H1 (cell line): ENCODE results near the gene HAVCR2. TPM values are rescaled to one million over a fixed set of nuclear protein-coding genes. Genes with fewer than 3 reads are reported as not detected.
A peak's percentile ranks its signal among the peaks of the same experiment; 100 is the strongest.

Source experiments
- CTCF ChIA-PET: fragments of 300-600 bp; sonication (Branson Sonifier 250); formaldehyde crosslinking; loops from one replicate; lab custom pipeline; 2021; ENCODE audit not compliant: partially characterized antibody; lab: Charles Lee
- POLR2A ChIA-PET: fragments of 300-600 bp; sonication (Branson Sonifier 250); formaldehyde crosslinking; loops from one replicate; lab custom pipeline; 2021; ENCODE audit warnings: inconsistent platforms; ENCODE audit not compliant: partially characterized antibody; lab: Charles Lee
- DNase-seq, 2 experiments: peaks; one replicate each; pipeline versions ENCODE4 v3.0.0 to v3.0.0-alpha.2; 2010 to 2022; ENCODE audit warnings: low spot score in 2 of 2, low read depth in 1 of 2, mixed read lengths in 1 of 2
- FAIRE-seq: peaks from 2 replicates; lab custom pipeline; 2011; peaks lifted over from hg19 to GRCh38; lab: Jason Lieb, UNC
- H2AFZ ChIP-seq: 2 replicates; pipeline ENCODE4 v1.8.1; 2012; ENCODE audit warnings: low read length, inconsistent platforms
- H2AK5ac ChIP-seq: 2 replicates; pipeline ENCODE4 v1.6.1; 2013; ENCODE audit warnings: low read depth, low read length
- H2BK120ac ChIP-seq: replicated peaks from 2 replicates; pipeline ENCODE3; 2013; ENCODE audit warnings: low read depth, low read length, inconsistent platforms
- H2BK12ac ChIP-seq: 2 replicates; pipeline ENCODE4 v1.6.1; 2013; ENCODE audit warnings: low read depth, low read length
- H2BK15ac ChIP-seq: 2 replicates; pipeline ENCODE4 v1.6.1; 2013; ENCODE audit warnings: low read length
- H2BK20ac ChIP-seq: 2 replicates; pipeline ENCODE4 v1.6.1; 2013; ENCODE audit warnings: low read length
- H2BK5ac ChIP-seq: 2 replicates; pipeline ENCODE4 v1.6.1; 2013; ENCODE audit warnings: low read depth, low read length
- H3K14ac ChIP-seq: 2 replicates; pipeline ENCODE4 v1.6.1; 2013; ENCODE audit warnings: inconsistent platforms; ENCODE audit not compliant: insufficient read length
- H3K18ac ChIP-seq: 2 replicates; pipeline ENCODE4 v1.6.1; 2013; ENCODE audit warnings: low read length; ENCODE audit errors: extremely low read depth
- H3K23ac ChIP-seq: 2 replicates; pipeline ENCODE4 v1.6.1; 2013; ENCODE audit warnings: inconsistent platforms; ENCODE audit not compliant: insufficient read length
- H3K23me2 ChIP-seq: 2 replicates; pipeline ENCODE4 v1.6.1; 2013; ENCODE audit warnings: low read depth, low read length
- H3K27ac ChIP-seq: 2 replicates; pipeline ENCODE4 v1.6.1; 2011; ENCODE audit warnings: low read depth, low read length, inconsistent platforms
- H3K27me3 ChIP-seq, 4 experiments: replicated peaks in 1 of 4; 1 replicate in 1 of 4; 2 replicates in 3 of 4; pipeline versions ENCODE4 v1.6.1 to v1.8.1; 2011 to 2013; ENCODE audit warnings: low read length in 3 of 4, mild to moderate bottlenecking in 3 of 4, inconsistent platforms in 2 of 4, mixed read lengths in 2 of 4, moderate library complexity in 1 of 4; ENCODE audit not compliant: control insufficient read depth in 3 of 4, insufficient read depth in 3 of 4; ENCODE audit errors: extremely low read depth in 1 of 4
- H3K36me3 ChIP-seq, 4 experiments: 2 replicates each; pipeline versions ENCODE4 v1.6.1 to v1.8.1; 2011 to 2013; ENCODE audit warnings: mild to moderate bottlenecking in 4 of 4, low read length in 3 of 4, moderate library complexity in 2 of 4, control low read depth in 1 of 4, inconsistent platforms in 1 of 4; ENCODE audit not compliant: insufficient read depth in 4 of 4, control insufficient read depth in 2 of 4
- H3K4ac ChIP-seq: replicated peaks from 2 replicates; pipeline ENCODE3; 2013; ENCODE audit warnings: low read length, low read depth, mixed read lengths, inconsistent platforms; ENCODE audit not compliant: insufficient read length
- H3K4me1 ChIP-seq, 4 experiments: replicated peaks in 1 of 4; 1 replicate in 1 of 4; 2 replicates in 3 of 4; pipeline versions ENCODE4 v1.6.1 to v1.8.1; 2011 to 2013; ENCODE audit warnings: low read length in 3 of 4, inconsistent platforms in 2 of 4, mixed read lengths in 1 of 4; ENCODE audit not compliant: insufficient read depth in 4 of 4, control insufficient read depth in 3 of 4
- H3K4me2 ChIP-seq, 2 experiments: 2 replicates each; pipeline versions ENCODE4 v1.6.1 to v1.8.1; 2011 to 2013; ENCODE audit warnings: low read depth in 2 of 2, low read length in 2 of 2, control low read depth in 1 of 2, inconsistent platforms in 1 of 2, mild to moderate bottlenecking in 1 of 2; ENCODE audit not compliant: insufficient read depth in 1 of 2
- H3K4me3 ChIP-seq, 4 experiments: fragments of 200-600, 300-600 bp in 1 of 4; sonication (generic), shearing (Covaris generic), sonication (Bioruptor Twin) in 1 of 4; 2 replicates each; pipeline versions ENCODE4 v1.5.1 to v1.8.1; 2011 to 2016; ENCODE audit warnings: low read length in 4 of 4, low read depth in 3 of 4, control low read depth in 2 of 4, inconsistent platforms in 2 of 4, mild to moderate bottlenecking in 2 of 4, mixed read lengths in 1 of 4, moderate library complexity in 1 of 4; ENCODE audit not compliant: insufficient read depth in 2 of 4; ENCODE audit errors: extremely low read depth in 1 of 4
- H3K56ac ChIP-seq: replicated peaks from 2 replicates; pipeline ENCODE3; 2013; ENCODE audit warnings: low read depth, mild to moderate bottlenecking, mixed read lengths, low read length, inconsistent platforms; ENCODE audit not compliant: insufficient read length
- H3K79me1 ChIP-seq: 2 replicates; pipeline ENCODE4 v1.6.1; 2013; ENCODE audit warnings: low read depth, low read length, control low read depth
- H3K79me2 ChIP-seq, 2 experiments: 2 replicates each; pipeline versions ENCODE4 v1.6.1 to v1.8.1; 2012 to 2013; ENCODE audit warnings: low read length in 2 of 2, mild to moderate bottlenecking in 2 of 2, inconsistent platforms in 1 of 2; ENCODE audit not compliant: insufficient read depth in 2 of 2, control insufficient read depth in 1 of 2
- H3K9ac ChIP-seq, 4 experiments: replicated peaks in 1 of 4; 1 replicate in 1 of 4; 2 replicates in 3 of 4; pipeline versions ENCODE4 v1.6.1 to v1.8.1; 2011 to 2013; ENCODE audit warnings: low read depth in 3 of 4, low read length in 3 of 4, control low read depth in 2 of 4, mild to moderate bottlenecking in 2 of 4, moderate library complexity in 2 of 4, inconsistent platforms in 1 of 4; ENCODE audit errors: extremely low read depth in 1 of 4
- H3K9me3 ChIP-seq, 2 experiments: 2 replicates each; pipeline versions ENCODE4 v1.6.1 to v1.8.1; 2012 to 2013; ENCODE audit warnings: mild to moderate bottlenecking in 2 of 2, moderate library complexity in 2 of 2, control low read depth in 1 of 2, inconsistent platforms in 1 of 2, low read depth in 1 of 2, low read length in 1 of 2, mixed read lengths in 1 of 2; ENCODE audit not compliant: insufficient read depth in 2 of 2
- H4K20me1 ChIP-seq, 2 experiments: replicated peaks in 1 of 2; 2 replicates each; pipeline versions ENCODE3 to v1.8.1; 2011 to 2013; ENCODE audit warnings: inconsistent platforms in 2 of 2, low read length in 2 of 2, mild to moderate bottlenecking in 1 of 2; ENCODE audit not compliant: insufficient read depth in 2 of 2, control insufficient read depth in 1 of 2
- H4K5ac ChIP-seq: 2 replicates; pipeline ENCODE4 v1.6.1; 2013; ENCODE audit warnings: low read length, low read depth, mixed read lengths, inconsistent platforms; ENCODE audit not compliant: insufficient read length
- H4K8ac ChIP-seq: 2 replicates; pipeline ENCODE4 v1.8.0; 2013; ENCODE audit warnings: mild to moderate bottlenecking, moderate library complexity, low read length, inconsistent platforms; ENCODE audit not compliant: insufficient read depth; ENCODE audit errors: extremely low read depth
- H4K91ac ChIP-seq: replicated peaks from 2 replicates; pipeline ENCODE3; 2013; ENCODE audit warnings: low read length, mixed read lengths, inconsistent platforms; ENCODE audit not compliant: insufficient read length
- CREB1 ChIP-seq: IDR thresholded peaks from 2 replicates; pipeline ENCODE4 v1.6.1; 2012; ENCODE audit warnings: inconsistent platforms
- FOSL1 ChIP-seq: IDR thresholded peaks from 2 replicates; pipeline ENCODE4 v1.6.1; 2011; ENCODE audit warnings: mild to moderate bottlenecking, low read depth, low read length, moderate library complexity; ENCODE audit not compliant: insufficient read depth
- GABPA ChIP-seq: IDR thresholded peaks from 2 replicates; pipeline ENCODE4 v1.6.1; 2011; ENCODE audit warnings: mild to moderate bottlenecking, low read length, moderate library complexity, borderline replicate concordance; ENCODE audit not compliant: insufficient read depth
- HDAC6 ChIP-seq: IDR thresholded peaks from one replicate; pipeline ENCODE4 v1.7.1; 2012; ENCODE audit warnings: low read depth, mild to moderate bottlenecking, inconsistent platforms, low read length, moderate library complexity
- JUND ChIP-seq: IDR thresholded peaks from 2 replicates; pipeline ENCODE4 v1.6.1; 2011; ENCODE audit warnings: mild to moderate bottlenecking, improper control_type of control experiment, low read length
- KDM1A ChIP-seq: fragments of 200-600, 300-600 bp; sonication (generic); IDR thresholded peaks from 2 replicates; pipeline ENCODE4 v1.7.1; 2016; ENCODE audit warnings: mild to moderate bottlenecking, low read length, borderline replicate concordance
- MAX ChIP-seq: IDR thresholded peaks from 2 replicates; pipeline ENCODE4 v1.6.1; 2012; ENCODE audit warnings: inconsistent platforms
- PHF8 ChIP-seq: fragments of 200-600 bp; sonication (generic); conservative IDR thresholded peaks from 2 replicates; pipeline ENCODE4 v1.7.1; 2012; ENCODE audit warnings: low read depth, mild to moderate bottlenecking, inconsistent platforms, low read length, moderate library complexity
- RBBP5 ChIP-seq: IDR thresholded peaks from 2 replicates; pipeline ENCODE4 v1.7.1; 2012; ENCODE audit warnings: low read depth, mild to moderate bottlenecking, inconsistent platforms, low read length, moderate library complexity, borderline replicate concordance
- RXRA ChIP-seq: IDR thresholded peaks from 2 replicates; pipeline ENCODE4 v1.6.1; 2011; ENCODE audit warnings: low read depth, mild to moderate bottlenecking, low read length, moderate library complexity; ENCODE audit not compliant: insufficient read depth
- USF2 ChIP-seq: IDR thresholded peaks from 2 replicates; pipeline ENCODE4 v1.6.1; 2011; ENCODE audit warnings: low read length, improper control_type of control experiment
- WGBS, 2 experiments: shearing (Covaris generic) in 1 of 2; methylation state at CpG; one replicate each; pipeline versions ENCODE4 v1.1.6 to v1.1.7; 2013 to 2015; ENCODE audit warnings: low lambda C conversion rate in 2 of 2, mixed read lengths in 2 of 2, inconsistent platforms in 1 of 2, low coverage in 1 of 2, missing lambda C conversion rate in 1 of 2; ENCODE audit not compliant: insufficient replicate concordance in 2 of 2, insufficient coverage in 1 of 2, insufficient read length in 1 of 2; ENCODE audit errors: extremely low coverage in 1 of 2, missing lambda C conversion rate in 1 of 2; 5-methylcytosine and 5-hydroxymethylcytosine counted together
- polyA plus RNA-seq, 7 experiments: library from polyadenylated mRNA; depleted of rRNA in 3 of 7; stranded (reverse) in 5 of 7; unstranded in 2 of 7; fragments of >200 nt in 5 of 7; fragments of 200-250 nt in 2 of 7; gene quantifications; 1 replicate in 5 of 7; 2 replicates in 1 of 7; 4 replicates in 1 of 7; pipeline versions ENCODE4 v1.2.1 to v1.2.3, GENCODE V29; 2011 to 2013; ENCODE audit warnings: missing spikeins in 2 of 7, mixed read lengths in 2 of 7
- total RNA-seq: library from RNA; stranded (reverse); fragmentation: NEBNext Ultra II Directional; extraction: Animal tissue kit (Norgen Biotek cat#: 25700); gene quantifications from 2 replicates; pipeline ENCODE4 v1.2.1, GENCODE V29; 2021

The HAVCR2 gene
- total and polyA plus RNA-seq, 2 of the 8 experiments (the other 6 are each of a cell fraction or from before 2014, with no cell fraction given): 0.03 TPM; not detected in 1

GRCh38 chr5:157106630-157107461, 2.0 kb downstream of the HAVCR2 start:
- H3K27me3 ChIP-seq: no peaks in the 10 kb centered on the region
- no peak for TF ChIP-seq PHF8
- no peak for TF ChIP-seq KDM1A
- TF ChIP-seq RBBP5: no peak
- no peak for TF ChIP-seq MAX
- TF ChIP-seq HDAC6: no peak
- no peak for TF ChIP-seq USF2
- TF ChIP-seq GABPA: no peak
- no peak for TF ChIP-seq CREB1
- TF ChIP-seq RXRA: no peak
- no peak for TF ChIP-seq FOSL1
- TF ChIP-seq JUND: no peak

More at GRCh38 chr5:157106630-157107461, 2.0 kb downstream of the HAVCR2 start:
- H3K9ac ChIP-seq: no peak overlapping the region
- H3K4me2 ChIP-seq: no peak overlapping the region
- H2AFZ ChIP-seq: 0 out of 2 replicates have a peak overlapping the region, but pooled peaks have one; percentile 49
- H3K4me1 ChIP-seq: no peaks in the 10 kb centered on the region
- H3K23ac ChIP-seq: no peak overlapping the region
- H2BK12ac ChIP-seq: no peak overlapping the region
- no peak overlapping the region for H3K4ac ChIP-seq
- H3K36me3 ChIP-seq: no peaks in the 10 kb centered on the region
- H4K20me1 ChIP-seq: no peaks in the 10 kb centered on the region
- H3K79me1 ChIP-seq: no peaks in the 10 kb centered on the region
- H2BK120ac ChIP-seq: no peak overlapping the region
- no peak overlapping the region for H3K56ac ChIP-seq
- no peak overlapping the region for H4K5ac ChIP-seq
- H3K4me3 ChIP-seq: no peak overlapping the region
- no peak overlapping the region for H4K8ac ChIP-seq
- no peak overlapping the region for H2AK5ac ChIP-seq
- H3K27ac ChIP-seq: no peak overlapping the region
- no peak overlapping the region for H3K14ac ChIP-seq
- 92% methylated on average over 14 of the region's 14 CpGs; no CpG with 5 or more reads in 1 of the 2 experiments for WGBS, 2 experiments
- no peak overlapping the region for H4K91ac ChIP-seq
- POLR2A ChIA-PET: no interaction called here
- no peaks in the 10 kb centered on the region for H3K23me2 ChIP-seq
- no peak for FAIRE-seq
- no peak overlapping the region for H2BK15ac ChIP-seq
- no peak overlapping the region for H2BK20ac ChIP-seq
- H3K79me2 ChIP-seq: no peaks in the 10 kb centered on the region
- no peak overlapping the region for H2BK5ac ChIP-seq
- CTCF ChIA-PET: no interaction called here
- no peak for DNase-seq
- H3K18ac ChIP-seq: no peak overlapping the region
- no peaks in the 10 kb centered on the region for H3K9me3 ChIP-seq
